Measurements from ENCODE around the gene PP2D1.
"Not testable (repeated sequence)": the region's sequence is repeated elsewhere in the genome, so short reads cannot be mapped to it uniquely, and the experiment has no call there.

PP2D1 gene

DNA sequence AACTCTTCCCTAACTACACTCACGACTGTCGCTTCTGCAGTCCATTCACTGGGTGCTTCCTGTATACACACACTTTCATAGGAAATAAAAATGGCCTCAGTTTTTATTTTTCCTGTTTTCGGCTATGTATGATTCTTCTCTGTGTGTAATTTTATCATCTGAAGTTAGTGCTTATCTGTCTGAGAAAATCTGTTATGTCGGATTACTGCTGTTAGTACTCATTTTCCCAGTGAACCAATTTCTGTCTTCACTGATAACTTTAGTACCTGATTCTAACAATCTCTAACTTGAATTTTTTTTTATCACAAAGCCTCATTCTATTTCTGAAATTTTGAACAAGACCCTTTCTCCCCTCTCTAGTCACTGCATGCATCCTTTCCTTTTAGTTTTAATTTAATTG is 44.3 kb downstream of the PP2D1 start:
- no peak for DNase-seq (ENCODE audit: low read depth, low spot score)

DNA sequence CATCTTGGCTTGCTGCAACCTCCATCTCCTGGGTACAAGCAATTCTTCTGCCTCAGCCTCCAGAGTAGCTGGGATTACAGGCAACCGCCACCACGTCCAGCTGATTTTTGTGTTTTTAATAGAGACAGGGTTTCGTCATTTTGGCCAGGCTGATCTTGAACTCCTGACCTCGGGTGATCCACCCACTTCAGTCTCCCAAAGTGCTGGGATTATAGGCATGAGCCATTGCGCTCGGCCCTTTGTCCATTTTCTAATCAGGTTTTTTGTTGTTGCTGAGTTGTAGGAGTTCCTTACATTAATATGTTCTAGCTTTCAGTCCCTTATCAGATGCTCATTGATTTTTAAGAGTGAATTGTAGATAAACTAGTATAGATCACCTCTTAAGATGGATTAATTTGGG is 44.9 kb downstream of the PP2D1 start:
- no peak for DNase-seq (ENCODE audit: low read depth, low spot score)

DNA sequence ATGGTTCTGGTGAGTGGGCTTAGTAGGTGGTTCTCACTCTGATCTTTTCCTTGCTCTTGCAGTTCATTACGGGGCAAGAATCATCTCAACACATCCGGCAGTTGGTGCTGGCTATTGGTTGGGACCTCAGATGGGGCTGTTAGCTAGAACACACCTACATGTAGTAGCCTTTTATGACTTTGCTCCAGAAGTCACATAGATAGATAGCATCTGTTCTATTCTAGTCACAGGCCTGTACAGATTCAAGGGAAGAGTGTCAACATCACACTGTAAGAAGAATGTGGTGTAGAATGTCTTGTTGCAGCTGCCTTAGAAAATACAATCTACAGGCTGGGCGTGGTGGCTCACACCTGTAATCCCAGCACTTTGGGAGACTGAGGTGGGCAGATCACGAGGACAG is 50.1 kb downstream of the PP2D1 start:
- no peak for DNase-seq (ENCODE audit: low read depth, low spot score)

DNA sequence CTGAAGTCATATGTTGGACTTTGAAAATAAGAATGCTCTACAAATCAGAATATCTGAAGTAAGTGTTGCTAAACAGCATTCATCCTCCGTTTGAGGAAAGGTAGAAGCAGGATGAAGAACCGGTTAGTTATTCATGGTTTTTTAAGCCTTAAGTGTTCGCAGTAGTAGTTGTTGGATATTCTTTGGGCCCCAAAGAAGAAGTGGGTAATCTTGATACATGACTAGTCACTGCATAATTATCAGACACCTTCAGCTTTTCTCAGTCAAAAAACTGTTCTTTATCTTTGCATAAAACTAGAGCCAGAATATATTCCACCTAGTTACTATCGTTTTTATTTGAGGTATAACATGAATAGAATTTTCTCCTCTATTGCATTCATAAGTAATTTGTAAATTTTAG is 51.4 kb downstream of the PP2D1 start:
- DNase-seq (ENCODE audit: low read depth, low spot score), result no peak

DNA sequence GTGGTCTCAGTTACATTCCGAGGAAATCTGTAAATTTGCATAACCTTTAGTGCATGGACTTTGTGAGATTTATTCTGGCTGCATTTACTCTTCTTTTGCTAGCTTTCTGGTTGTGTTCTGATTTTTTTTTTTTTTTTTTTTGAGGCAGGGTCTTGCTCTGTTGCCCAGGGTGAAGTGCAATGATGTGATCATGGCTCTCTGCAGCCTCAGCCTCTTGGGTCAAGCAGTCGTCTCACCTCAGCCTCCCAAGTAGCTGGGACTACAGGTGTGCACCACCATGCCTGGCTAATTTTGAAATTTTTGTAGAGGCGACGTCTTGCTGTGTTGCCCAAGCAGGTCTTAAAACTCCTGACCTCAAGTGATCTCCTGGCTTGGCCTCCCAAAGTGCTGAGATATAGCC is 52.6 kb downstream of the PP2D1 start:
- no peak for DNase-seq (ENCODE audit: low read depth, low spot score)

DNA sequence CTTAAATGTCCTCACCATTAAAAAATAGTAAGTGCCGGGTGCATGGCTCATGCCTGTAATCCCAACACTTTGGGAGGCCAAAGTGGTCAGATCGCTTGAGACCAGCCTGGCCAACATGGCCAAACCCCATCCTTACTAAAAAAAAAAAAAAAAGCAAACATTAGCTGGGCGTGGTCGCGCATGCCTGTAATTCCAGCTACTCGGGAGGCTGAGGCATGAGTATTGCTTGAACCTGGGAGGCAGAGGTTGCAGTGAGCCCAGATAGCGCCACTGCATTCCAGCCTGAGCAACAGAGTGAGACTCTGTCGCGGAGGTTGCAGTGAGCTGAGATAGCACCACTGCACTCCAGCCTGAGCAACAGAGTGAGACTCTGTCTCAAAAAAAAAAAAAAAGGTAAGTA is 54.7 kb downstream of the PP2D1 start:
- DNase-seq (ENCODE audit: low read depth, low spot score), result not testable (repeated sequence)

DNA sequence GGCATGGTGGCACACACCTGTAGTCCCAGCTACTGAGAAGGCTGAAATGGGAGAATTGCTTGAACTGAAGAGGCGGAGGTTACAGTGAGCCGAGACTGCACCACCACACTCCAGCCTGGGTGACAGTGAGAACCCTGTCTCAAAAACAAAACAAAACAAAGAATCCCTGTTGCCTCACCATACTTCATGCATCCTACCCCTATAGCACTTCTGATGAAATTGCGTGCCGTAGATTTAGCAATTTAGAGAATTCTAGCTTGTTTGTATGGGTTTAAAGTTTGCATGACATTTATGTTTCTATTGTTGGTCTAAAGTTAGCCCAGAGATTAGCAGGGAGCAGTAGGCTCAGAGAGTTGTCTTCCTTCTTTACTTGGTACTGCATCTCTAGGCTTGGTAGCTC is 57.4 kb downstream of the PP2D1 start:
- DNase-seq (ENCODE audit: low read depth, low spot score), result no peak

DNA sequence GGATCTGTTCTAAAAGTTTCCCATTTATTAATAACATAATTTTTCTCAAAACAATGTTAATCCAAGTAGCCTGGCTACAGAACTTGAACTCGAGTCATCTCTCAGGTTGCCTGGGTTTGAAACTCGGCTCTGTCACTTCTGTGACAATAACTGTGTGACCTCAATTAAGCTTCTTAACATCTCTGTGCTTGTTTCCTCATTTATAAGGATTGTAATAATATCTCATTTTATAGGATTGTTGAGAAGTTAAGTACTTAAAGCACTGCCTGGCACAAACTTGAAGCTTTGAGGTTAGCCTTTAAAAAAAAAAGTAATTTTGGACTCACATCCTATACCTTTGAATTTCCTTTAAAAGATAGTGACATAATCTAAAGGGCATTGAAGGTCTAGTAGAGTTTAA is 61.7 kb downstream of the PP2D1 start:
- no peak for DNase-seq (ENCODE audit: low read depth, low spot score)

DNA sequence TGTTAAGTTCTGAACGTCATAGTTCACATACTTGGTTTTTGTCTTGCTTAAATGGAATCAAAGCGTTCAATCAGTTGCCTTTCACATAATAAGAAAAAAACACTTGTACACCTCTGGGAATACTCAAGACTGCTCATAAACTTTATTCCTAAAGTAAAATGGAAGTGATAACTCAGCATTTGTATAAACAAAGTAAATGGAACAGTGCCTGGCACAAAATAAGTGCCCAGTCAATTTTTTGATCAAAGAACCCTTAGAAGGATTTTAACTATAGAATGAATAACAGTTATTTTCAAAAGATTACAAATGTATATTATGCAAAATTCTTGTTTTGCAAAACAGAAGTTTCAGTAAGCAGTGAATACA is 63.9 kb downstream of the PP2D1 start:
- no peak for DNase-seq (ENCODE audit: low read depth, low spot score)

DNA sequence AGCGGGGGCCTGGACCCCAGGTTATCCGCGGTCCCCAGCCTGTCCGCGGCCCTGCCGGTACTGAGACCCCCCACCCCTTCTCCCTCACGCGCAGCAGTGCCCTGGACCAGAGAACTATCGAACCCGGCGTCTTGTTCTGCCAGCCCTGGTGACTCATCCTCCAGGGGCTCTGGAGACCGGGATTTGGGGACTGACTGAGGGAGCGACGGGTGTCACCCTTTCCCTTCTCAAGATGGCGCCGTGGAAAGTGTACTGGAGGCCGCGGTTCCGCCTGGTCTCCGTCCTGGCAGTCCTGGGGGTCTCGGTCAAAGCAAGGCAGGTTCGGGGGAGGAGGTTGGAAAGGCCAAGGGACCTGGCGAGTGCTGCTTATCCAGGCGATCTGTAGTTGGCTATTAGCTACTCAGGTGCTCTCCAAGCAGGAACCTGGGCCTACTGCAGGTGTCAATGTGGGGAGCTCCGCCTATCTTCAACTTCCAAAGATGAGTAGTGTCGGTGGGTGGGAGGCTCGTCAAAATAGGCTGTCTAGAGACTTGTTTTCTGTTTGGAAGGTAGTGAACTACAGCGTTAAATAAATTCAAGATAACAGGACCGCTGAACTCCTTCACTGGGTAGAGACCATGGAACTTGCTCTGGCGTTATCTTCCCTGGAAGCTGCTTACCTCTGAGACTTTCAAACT is 64.4 kb downstream of the PP2D1 start:
- DNase-seq (ENCODE audit: low read depth, low spot score), result peak; percentile 16

DNA sequence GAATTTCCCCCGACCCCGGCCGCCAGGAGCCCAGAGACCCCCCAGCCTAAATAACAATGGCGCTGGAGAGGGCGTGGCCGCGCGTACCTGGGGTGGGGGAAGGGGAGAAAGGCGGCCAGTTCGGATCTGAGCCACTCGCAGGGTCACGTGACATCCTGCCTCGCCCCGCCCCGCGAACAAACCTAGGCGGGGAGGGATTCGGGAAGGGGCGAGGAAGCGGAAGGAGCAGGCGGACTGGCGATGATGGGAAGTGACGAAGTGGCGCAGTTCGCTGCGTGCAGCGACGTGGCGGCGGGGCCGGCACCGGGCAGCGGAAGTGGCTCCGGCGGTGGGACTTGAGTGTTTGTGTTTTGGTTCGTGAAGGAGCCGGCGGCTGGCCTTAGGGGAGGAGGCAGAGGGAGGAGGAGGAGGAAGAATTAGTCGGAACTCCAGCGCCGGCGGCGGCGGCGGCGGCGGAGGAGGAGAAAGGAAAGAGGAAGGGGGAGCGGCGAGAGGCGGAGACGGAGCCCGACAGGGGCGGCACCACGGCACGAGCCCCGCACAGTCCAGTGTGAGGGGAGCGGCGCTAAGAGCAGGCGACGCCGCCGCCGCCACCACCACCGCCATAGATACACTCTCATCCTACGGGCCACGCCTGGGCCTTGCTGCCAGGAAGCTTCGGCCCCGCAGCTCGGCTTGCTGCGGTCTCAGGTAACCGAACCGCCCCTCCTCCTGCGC is 65.1 kb downstream of the PP2D1 start, which contains the start of gene RAB5A:
TSS of gene RAB5A (plus strand) at position 266 of the 717 bp plus-strand sequence. CDS start 3,802 bp downstream, outside the sequence.
- peak; percentile 95 for DNase-seq (ENCODE audit: low read depth, low spot score)

DNA sequence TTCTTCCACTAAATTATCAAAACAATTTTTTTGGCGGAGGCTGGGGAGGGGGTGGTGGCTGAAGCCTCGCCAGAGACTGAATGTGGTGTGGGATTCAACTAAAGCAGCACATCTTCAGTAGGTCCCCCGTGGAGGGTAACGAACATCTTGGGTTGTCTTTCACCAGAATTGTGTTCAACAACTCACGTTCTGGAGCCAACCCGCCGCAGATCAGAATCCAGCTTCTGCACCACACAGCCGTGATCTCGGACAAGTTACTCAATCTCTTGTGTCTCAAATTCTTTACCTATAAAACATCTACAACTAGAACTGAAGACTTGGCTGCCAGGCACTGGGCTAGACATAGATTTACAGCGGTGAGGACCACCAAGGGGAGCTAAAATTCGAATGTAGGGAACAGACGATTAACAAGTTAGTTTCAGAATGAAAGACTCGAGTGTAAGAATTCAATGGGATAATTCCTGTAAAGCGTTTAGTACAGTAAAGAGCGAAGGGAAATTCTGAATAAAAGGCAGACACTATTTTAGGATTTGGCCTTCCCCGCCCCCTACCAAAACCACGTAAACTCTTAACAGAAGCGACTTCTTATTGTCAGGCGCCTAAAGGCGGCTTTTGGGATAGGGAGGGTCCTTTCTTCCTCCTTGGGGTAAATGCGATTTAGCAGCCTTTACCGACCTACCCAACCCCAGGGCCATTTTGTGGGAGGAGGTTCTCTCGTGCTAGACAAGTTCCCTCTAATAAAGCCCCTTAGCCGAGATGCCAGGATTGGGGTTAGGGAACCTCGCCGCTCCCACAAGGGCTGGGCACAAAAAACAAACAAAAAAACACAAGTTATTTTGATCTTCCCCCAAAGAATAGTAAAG is 65.9 kb downstream of the PP2D1 start:
- no peak for DNase-seq (ENCODE audit: low read depth, low spot score)

DNA sequence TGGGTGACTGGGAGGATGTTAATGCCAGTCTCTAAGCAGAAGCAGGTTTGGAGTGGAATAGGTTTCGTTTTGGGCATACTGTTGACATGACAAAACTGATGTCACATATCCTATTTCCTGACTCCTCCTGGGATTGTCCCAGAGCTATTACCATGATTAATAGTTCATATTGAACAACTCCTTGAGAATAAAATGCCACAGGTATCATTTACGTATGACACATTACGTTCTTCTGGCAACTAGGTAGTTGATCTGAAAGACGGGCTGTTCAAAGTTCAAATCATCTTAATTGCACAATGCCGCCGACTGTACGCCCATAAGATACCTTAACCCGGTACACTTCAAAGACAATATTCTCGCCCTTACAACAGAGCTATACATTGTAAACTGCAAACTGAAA is 66.5 kb downstream of the PP2D1 start:
- DNase-seq (ENCODE audit: low read depth, low spot score), result no peak

DNA sequence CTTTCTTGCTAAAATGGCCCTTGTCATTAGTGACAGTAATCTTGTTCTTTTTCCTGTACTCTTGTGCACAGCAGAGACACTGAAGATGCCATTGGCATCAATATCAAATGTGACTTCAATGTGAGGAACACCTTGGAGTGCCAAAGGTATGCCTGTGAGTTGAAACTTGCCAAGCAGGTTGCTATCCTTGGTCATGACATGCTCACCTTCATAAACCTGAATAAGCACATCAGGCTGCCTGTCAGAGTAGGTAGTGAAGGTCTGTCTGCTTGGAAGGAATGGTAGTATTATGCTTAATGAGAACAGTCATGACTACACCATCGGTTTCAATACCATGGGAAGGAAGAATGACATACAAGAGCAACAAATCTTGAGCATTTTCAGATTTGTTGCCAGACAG is 71.4 kb downstream of the PP2D1 start:
- no peak for DNase-seq (ENCODE audit: low read depth, low spot score)

DNA sequence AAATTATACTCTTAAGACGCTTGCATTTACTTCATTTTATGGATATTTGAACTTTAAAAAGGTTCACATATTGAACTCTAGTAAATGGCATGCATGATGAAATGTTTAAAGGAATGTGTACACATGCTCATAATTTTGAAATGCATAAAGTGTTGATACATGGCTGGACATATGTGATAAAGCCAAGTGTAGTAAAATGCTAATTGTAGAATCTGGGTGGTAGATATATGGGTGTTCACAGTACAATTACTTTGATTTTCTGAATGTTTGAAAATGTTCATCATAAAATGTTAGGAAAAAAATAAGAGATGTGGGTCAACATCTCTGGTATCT is 73.8 kb downstream of the PP2D1 start:
- no peak for DNase-seq (ENCODE audit: low read depth, low spot score)

DNA sequence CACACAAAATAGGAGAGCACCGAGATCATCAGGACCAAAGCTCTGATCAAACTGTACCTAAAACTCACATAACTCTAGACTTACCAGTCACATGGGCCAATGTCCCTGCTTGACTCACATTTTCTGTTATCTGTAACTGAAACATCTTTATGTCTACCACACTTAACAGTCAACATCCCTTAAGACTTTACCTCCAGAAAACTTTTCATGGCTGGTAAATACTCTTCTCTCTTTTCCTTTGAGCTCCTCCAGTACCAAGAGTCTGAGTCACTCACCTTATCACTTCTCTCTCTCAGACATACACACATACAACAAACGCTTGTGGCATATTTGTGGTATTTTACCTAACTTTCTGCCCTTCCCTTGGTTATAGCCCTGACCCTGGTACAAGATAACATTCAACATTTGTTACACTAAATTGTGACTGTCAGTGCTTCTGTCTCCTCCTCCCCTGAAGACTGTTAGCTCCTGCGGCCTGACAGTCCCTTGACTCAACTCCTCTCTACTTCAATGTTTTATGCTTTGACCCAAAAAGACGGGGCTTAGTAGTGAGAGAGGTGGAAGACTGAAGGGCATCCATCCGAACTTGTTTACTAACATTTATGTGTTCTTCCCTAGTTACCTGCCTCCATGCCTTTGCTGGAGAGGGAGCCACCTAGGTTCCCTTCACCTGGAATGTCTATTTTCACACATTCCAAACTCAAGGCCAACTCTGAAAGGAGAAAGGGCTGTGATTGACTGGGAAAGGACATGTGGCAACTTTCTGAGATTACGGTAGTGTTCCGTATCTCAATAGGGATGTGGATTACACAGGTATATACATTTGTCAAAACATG is 74.4 kb downstream of the PP2D1 start:
- DNase-seq (ENCODE audit: low read depth, low spot score), result no peak
